Stimulated activated CD8-positive, alpha-beta memory T cell treated with anti-CD3 and anti-CD28 coated beads, Interleukin-12 subunit alpha, Interleukin-12 subunit beta, amount 100 ng/mL, for 4 hours (primary cell): ENCODE results near the gene ITFG2.
"Not testable (repeated sequence)": the region's sequence is repeated elsewhere in the genome, so short reads cannot be mapped to it uniquely, and the experiment has no call there.

Experiments
- DNase-seq: peaks from one replicate; pipeline ENCODE4 v3.0.0-alpha.2; 2020; ENCODE audit warnings: low read depth

The ITFG2 gene

DNA sequence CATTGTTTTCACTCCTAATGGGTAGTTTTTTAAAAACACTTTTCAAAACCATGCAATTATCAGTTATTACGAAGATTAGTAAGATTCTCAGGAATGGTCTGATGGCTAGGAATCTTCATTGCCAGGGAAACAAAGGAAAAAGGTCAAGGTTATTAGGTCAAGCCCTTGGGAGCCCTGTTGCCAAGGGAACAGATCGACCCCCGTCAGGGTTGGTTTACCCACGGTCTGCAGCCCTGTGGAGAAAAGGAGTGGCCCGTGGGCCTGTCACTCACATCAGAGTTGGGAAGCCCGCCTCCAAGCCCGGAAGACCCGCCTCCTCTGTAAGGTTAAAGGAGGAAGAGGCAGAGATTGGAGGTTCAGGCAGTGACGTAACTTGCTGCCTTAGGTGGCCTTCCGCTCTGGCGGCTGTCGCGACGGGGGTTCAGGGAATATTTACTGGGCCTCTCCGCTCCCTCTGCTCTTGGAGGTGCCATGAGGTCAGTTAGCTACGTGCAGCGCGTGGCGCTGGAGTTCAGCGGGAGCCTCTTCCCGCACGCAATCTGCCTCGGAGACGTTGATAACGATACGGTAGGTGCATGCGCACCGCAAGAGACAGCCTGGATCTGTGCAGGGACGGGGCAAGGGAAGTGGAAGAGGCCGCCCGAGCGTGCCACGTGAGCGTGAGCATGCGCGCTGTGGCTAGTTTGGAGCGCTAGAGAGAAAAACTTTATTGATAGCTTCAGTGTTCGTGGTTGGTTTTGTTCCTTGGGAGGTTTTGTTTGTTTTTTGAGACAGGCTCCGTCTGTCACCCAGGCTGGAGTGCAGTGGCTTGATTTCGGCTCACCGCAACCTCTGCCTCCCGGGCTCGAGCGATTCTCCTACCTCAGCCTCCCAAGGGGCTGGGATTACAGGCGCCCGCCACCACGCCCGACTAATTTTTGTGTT, at the start of gene ITFG2:
Gene ITFG2, plus strand, starts transcription at position 379 of the 924 bp plus-strand sequence. Its CDS starts 93 bp downstream, at position 472.
- DNase-seq: peak; percentile 88

- no peak for DNase-seq
Observed at GRCh38 chr12:2764398-2764797, 48.1 kb upstream of the ITFG2 start.

GRCh38 chr12:2765052-2765451, 47.4 kb upstream of the ITFG2 start:
- no peak for DNase-seq

GRCh38 chr12:2765608-2766007, 46.9 kb upstream of the ITFG2 start:
- DNase-seq: no peak

DNA sequence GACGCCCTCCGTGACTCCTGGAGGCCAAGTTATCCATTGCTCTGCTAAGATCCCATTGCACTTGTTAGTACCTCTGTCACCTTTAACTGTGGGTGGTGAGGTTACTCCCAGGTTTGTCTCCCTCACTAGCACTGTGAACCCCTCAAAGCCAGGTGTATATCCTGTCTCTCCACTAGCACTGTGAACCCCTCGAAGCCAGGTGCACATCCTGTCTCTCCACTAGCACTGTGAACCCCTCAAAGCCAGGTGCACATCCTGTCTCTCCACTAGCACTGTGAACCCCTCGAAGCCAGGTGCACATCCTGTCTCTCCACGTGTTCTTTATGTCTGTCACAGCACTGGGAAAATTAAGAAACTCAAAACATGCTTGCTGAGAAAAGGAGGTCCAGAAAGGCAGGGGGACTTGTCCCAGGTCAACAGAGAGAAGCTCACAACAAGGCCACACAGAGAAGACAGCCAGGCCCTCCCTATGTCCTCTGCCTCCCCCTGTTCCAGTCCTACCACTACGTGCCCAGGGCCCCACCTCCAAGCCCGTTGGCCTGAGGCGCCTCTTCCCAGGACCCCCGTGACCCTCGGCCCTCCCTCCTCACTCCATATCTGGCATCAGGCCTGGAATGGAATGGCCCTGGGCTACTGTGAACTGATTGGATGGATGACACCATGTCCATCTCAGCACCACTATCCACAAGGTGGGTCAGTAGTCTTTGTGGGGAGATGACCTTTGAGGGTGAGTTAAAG, 44.1 kb upstream of the ITFG2 start:
- DNase-seq: no peak

- no peak for DNase-seq
Observed at GRCh38 chr12:2769866-2770533, 42.5 kb upstream of the ITFG2 start.

DNA sequence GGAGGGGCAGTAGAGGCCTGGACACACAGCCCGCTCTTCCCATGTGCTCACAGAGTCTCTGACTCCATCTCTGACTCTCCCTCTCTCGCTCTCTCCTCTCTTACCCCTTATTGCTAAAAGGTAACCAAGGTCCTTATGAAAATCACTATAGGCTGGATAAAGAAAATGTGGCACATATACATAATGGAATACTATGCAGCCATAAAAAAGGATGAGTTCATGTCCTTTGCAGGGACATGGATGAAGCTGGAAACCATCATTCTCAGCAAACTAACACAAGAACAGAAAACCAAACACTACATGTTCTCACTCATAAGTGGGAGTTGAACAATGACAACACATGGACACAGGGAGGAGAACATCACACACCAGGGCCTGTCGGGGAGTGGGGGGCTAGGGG, 41.9 kb upstream of the ITFG2 start:
- not testable (repeated sequence) for DNase-seq

DNA sequence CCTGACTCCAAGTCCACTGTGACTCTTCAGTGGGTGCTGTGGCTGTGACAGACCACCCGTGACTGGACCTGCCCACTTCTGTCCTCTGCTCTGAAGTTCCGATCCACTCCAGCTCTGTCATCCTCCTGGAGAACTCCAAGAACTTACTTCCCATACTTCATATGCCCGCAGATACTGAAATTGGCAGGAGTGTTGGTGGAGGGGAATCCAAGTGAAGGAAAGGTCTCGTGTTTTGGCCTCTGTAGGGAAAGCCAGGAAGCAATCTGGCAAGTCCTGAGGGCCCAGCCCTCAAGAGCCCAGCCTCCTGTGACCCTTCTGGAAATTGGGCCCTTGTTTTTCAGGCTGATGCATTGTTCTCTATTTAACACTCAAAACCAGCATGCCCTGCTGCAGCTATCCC, 40.1 kb upstream of the ITFG2 start:
- DNase-seq: no peak

DNA sequence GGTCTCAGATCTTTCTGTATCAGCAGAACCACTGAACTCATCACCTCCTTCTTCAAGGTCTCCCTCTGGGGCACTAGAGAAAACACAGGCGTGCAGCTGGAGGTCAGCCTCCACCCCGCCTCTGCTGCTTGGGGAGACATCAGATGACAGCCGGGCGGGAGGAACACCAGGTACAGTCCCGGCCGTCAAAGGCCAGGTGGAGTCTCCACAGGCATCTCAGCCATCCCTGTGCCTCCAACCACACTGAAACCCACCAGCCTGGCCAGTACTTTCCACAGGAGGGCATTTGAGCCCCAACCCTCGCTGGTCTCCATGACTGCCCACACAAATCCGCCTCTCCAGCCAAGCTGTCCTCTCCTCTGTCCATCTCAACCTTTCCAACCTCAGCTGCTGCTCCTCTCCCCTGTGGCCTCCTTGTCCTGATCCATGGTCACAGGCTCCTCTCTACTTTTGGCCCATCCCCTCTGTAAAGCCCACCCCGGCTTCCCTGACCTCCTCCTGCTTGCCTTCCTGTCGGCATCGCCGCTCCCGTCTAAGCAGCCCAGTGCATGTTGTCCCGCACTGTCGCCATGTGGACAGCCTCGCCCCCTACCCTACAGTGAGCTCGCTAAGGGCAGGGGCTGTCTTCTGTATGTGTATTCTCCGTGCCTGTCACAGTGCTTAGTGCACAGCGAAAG, 39.1 kb upstream of the ITFG2 start:
- DNase-seq: no peak

GRCh38 chr12:2775431-2775830, 37.0 kb upstream of the ITFG2 start:
- DNase-seq: no peak

GRCh38 chr12:2776129-2776806, 36.2 kb upstream of the ITFG2 start:
- DNase-seq: no peak

- no peak for DNase-seq
Observed at GRCh38 chr12:2779281-2779680, 33.2 kb upstream of the ITFG2 start.

DNA sequence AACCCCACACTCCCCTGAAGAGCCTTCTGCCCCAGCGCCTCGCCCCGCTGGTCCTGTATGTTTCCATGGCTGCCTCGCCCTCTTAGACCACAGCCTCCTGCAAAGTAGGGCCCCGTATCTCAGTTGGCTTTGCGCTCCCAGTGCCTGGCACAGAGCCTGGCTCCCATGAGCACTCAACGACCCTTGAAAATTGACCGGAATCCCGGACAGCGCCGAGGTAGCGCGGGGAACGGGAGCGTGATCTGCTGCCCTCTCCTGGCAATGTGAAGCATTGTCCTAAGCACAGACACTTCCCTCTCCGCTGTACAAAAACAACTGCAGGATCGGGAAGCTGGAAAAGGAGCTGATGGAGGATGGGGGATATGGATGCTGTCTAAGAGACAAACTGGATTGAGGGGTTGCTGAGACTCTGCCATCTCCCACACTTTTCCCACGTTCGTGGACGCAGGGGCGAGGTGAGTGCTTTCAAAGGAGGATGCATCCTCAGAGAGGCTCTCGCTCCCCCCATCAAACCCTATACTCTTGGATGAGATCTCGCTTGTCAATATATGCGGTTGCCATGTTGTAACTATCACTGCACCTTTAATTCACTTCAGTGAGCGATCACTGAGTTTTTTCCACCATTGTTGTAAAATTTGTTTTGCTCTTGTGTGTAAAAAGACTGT, 28.4 kb upstream of the ITFG2 start:
- no peak for DNase-seq

DNA sequence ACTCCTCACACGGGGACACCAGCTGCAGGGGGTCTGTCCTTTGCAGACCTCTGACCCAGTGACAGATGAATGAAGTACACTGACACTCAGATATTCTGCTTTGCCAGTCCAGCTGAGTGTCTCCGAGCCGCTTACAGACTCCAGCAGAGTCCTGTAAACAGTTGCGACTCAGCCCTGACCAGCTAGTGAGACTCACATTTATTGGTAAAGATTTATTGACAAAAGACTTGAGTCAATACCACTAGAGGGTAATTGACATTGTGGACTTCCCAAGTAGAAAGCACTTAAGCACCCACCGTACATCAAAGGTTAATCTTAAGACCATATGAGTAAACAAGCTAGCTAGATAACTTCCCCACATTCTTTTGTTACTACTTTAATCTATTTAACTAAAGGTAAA, 27.5 kb upstream of the ITFG2 start:
- no peak for DNase-seq

DNA sequence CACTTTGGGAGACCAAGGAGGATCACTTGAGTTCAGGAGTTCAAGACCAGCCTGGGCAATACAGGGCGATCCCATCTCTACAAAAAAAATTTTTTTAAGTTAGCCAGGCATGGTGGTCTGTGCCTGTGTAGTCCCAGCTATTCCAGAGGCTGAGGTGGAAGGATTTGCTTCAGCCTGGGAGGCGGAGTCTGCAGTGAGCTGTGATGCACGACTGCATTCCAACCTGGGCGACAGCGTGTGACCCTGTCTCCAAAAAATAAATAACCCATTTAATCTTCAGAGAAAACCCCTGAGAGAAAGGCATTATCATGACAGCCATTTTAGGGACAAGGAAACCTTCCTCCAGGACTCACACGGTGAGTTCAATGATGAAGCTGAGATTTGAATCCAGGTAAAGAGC, 21.4 kb upstream of the ITFG2 start:
- no peak for DNase-seq

DNA sequence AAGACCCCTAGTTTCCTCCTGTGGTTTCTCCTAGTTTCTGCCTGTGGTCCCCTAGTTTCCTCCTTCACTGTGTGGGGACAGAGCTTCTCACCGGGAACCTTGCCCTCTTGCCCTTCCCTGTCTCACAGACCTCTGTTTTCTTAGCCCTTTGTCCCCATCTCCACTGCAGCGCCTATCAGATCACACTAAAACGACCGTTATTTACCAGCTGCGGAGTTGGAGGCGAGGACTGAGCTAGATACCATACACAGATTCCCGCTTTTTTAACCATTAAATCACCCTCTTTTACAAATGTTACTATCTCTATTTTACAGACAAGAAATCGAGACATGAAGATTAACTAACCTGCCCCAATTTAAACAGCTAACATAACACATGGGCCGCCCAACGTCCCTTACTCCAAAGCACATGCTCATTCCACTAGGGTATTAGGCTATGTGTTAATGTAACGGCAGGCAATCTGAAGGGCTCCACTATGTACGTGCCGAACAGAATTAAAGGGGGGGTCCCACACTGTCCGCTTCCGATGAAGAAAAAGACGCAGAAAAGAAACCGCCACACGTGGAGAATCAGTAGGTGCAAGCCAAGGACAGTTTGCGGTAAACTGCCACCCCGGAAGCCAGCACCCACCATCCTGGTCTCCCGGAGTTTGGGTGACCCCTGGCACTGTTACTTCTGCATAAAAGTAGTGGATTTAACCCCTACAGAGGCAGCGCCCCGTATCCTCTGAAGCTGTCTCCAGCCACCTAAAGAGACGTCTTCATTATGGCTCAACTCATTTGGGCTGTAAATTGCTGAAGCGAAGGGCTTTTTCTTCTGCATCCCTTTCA, 19.6 kb upstream of the ITFG2 start:
- DNase-seq: no peak

DNA sequence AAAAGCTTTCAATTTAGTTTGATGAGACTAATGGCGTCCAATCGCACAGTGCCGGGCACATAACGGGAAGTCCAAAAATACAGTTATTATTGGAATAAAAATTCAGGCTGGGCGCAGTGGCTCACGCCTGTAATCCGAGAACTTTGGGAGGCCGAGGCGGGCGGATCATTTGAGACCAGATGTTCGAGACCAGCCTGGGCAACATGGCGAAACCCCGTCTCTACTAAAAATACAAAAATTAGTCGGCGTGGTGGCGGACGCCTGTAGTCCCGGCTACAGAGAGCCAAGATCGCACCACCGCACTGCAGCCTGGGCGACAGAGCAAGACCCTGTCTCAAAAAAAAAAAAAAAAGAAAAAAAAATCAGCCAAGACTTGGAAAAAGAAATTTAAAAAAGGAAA, 18.9 kb upstream of the ITFG2 start:
- no peak for DNase-seq

DNA sequence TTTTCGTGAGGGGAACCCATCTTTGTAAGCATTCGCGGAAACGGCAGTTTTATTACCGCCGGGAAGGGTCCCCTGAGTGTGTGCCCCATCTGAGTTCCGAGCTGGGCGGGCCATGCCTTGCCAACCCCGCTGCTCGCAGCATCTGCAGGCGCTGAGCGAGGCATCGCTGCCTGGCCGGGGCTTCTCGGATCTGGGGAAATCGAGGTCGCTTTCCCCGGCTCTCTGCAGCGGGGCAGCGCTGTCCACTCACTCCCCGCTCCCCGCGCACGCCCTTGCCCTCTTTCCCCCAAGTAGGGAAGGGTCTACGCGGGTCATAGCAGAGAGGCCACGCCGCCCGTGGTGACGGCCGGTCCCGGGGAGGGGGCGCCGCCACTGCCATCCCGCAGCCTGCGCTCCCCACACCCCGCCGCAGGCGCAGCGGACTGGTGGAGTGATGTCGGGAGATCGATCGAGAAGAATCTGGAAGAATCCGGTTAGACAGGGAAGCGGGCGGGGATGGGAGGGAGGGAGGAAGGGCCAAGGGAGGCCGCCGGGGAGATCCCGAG, 18.2 kb upstream of the ITFG2 start:
- DNase-seq: peak; percentile 15

DNA sequence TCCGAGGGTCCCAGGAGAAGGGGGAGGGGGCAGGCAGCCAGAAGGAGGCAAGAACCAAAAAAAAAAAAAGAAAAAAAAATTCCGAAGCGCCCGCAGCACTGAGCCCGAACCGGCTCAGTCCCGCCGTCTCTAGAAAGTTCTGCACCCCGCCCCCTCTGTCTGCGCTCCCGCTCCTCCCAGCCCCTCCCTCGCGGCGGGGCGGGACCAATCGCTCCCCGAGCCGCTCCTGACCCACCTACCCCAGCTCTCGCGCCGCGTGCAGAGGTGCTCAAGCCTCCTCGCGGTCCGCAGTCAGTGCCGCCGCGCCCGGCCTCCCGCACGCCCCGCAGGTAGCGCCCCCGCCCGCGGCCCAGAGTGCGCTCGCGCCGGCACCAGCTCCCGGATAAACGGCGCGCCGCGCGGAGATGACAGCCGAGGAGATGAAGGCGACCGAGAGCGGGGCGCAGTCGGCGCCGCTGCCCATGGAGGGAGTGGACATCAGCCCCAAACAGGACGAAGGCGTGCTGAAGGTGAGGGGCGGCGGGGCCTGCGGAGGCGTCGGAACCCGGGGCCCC, 17.7 kb upstream of the ITFG2 start, which contains the start of gene FKBP4:
Gene FKBP4, plus strand, starts transcription at position 235 of the 554 bp plus-strand sequence. Its CDS starts 170 bp downstream, at position 405.
- DNase-seq: peak; percentile 86
